Uterus (tissue), 2 donors: Measurements from ENCODE around the gene SLC66A3.

ENCODE experiments used
- POLR2A ChIP-seq, 2 donors: fragments of 450-650 bp; IDR thresholded peaks; one replicate each; pipeline ENCODE4 v1.6.1; 2016; ENCODE audit warnings: antibody characterized with exemption in 2 of 2, mild to moderate bottlenecking in 1 of 2, moderate library complexity in 1 of 2
- TF ChIP-seq, protein P1 (sequence below), 4 experiments: fragments of 200-600 bp in 2 of 4; fragments of 450-650 bp in 2 of 4; sonication (generic) in 2 of 4; IDR thresholded peaks; one replicate each; pipeline ENCODE4 v1.5.1; 2016 to 2019; ENCODE audit warnings: antibody characterized with exemption in 4 of 4, mild to moderate bottlenecking in 2 of 4, moderate library complexity in 1 of 4

DNA sequence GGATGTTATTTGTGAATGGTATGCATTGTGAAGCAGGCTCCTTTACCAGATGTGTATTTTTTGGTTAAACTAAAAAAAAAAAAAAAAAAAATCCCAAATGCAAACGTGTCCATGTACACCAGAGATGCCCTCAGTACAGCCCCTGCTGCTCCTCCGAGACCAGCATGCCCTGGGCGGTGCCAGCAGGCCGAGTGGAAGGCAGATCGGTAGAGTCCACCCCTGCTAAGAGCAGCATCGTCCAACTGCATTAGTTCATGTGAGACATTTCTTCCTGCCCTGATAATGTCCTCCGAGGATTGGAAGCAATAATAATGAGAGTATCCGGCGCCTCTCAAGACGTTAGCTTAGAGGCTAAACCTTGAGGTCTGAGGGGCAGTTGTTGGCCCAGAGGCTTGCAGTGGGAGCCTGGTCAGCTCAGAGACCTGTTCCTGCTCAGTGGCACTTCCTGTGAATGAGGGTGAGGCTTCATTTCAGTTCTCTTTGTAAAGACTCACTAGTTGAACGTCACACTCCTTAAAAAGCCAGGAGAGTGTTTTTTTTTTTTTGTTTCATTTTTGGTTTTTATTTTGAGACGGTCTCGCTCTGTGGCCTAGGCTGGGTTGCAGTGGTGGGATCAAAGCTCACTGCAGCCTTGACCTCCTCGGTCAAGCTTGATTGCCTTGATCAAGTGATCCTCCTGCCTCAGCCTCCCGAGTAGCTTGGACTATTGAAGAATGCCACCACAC is 5.6 kb downstream of the SLC66A3 start:
- TF ChIP-seq, protein P1, sequence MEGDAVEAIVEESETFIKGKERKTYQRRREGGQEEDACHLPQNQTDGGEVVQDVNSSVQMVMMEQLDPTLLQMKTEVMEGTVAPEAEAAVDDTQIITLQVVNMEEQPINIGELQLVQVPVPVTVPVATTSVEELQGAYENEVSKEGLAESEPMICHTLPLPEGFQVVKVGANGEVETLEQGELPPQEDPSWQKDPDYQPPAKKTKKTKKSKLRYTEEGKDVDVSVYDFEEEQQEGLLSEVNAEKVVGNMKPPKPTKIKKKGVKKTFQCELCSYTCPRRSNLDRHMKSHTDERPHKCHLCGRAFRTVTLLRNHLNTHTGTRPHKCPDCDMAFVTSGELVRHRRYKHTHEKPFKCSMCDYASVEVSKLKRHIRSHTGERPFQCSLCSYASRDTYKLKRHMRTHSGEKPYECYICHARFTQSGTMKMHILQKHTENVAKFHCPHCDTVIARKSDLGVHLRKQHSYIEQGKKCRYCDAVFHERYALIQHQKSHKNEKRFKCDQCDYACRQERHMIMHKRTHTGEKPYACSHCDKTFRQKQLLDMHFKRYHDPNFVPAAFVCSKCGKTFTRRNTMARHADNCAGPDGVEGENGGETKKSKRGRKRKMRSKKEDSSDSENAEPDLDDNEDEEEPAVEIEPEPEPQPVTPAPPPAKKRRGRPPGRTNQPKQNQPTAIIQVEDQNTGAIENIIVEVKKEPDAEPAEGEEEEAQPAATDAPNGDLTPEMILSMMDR (IDR thresholded peaks at IDR 0.05), result no peak
- no peak for TF ChIP-seq POLR2A (IDR thresholded peaks at IDR 0.05)
